Effector memory CD8-positive, alpha-beta T cell (primary cell): ENCODE measurements around the gene CDK15.
"Not testable (repeated sequence)": the region's sequence is repeated elsewhere in the genome, so short reads cannot be mapped to it uniquely, and the experiment has no call there.

Source experiments
- ATAC-seq: fragments of 150-1000 bp; cut with Tn5 transposase; replicated peaks from 2 replicates; pipeline ENCODE4 v1.10.0; 2021; ENCODE audit warnings: mild to moderate bottlenecking, moderate library complexity
- DNase-seq, 3 experiments: peaks; one replicate each; pipeline ENCODE4 v3.0.0; 2021
- H3K27ac Mint-ChIP-seq, 2 donors: one replicate each; pipeline ENCODE4 v1.8.0; 2022; ENCODE audit warnings: mild to moderate bottlenecking in 2 of 2, mixed read lengths in 2 of 2, moderate library complexity in 2 of 2
- H3K27me3 Mint-ChIP-seq, 2 donors: one replicate each; pipeline ENCODE4 v1.8.0; 2022; ENCODE audit warnings: mixed read lengths in 2 of 2
- H3K36me3 Mint-ChIP-seq: one replicate; pipeline ENCODE4 v1.8.0; 2022; ENCODE audit warnings: mild to moderate bottlenecking, moderate library complexity, mixed read lengths; ENCODE audit not compliant: insufficient read depth
- H3K4me1 Mint-ChIP-seq, 2 donors: one replicate each; pipeline ENCODE4 v1.8.0; 2022; ENCODE audit warnings: low read depth in 2 of 2, mixed read lengths in 2 of 2
- H3K4me3 Mint-ChIP-seq, 2 donors: one replicate each; pipeline ENCODE4 v1.8.0; 2022; ENCODE audit warnings: mild to moderate bottlenecking in 2 of 2, mixed read lengths in 2 of 2, moderate library complexity in 2 of 2
- H3K9me3 Mint-ChIP-seq, 2 donors: one replicate each; pipeline ENCODE4 v1.8.0; 2022; ENCODE audit warnings: mixed read lengths in 2 of 2

CDK15 gene

GRCh38 chr2:201796478-201796865 is 9.9 kb upstream of the CDK15 start:
- no peaks in the 10 kb centered on the region for H3K36me3 Mint-ChIP-seq
- no peak for DNase-seq
- H3K4me3 Mint-ChIP-seq: no peak overlapping the region
- no peak for ATAC-seq
- no peaks in the 10 kb centered on the region for H3K4me1 Mint-ChIP-seq
- H3K9me3 Mint-ChIP-seq: no peaks in the 10 kb centered on the region
- H3K27ac Mint-ChIP-seq: no peak overlapping the region
- H3K27me3 Mint-ChIP-seq: peaks cover 20 to 22% of the 10 kb centered on the region in 2 donors

- no peaks in the 10 kb centered on the region for H3K4me1 Mint-ChIP-seq
- no peak overlapping the region for H3K4me3 Mint-ChIP-seq
- ATAC-seq (no peak), DNase-seq (no peak)
- H3K9me3 Mint-ChIP-seq: no peaks in the 10 kb centered on the region
- no peak overlapping the region for H3K27ac Mint-ChIP-seq
- peaks cover 15 to 28% of the 10 kb centered on the region in 2 donors for H3K27me3 Mint-ChIP-seq
- no peaks in the 10 kb centered on the region for H3K36me3 Mint-ChIP-seq
Measured at GRCh38 chr2:201797175-201797840, 9.0 kb upstream of the CDK15 start.

- Mint-ChIP-seq H3K4me3 (no peak overlapping the region), H3K36me3 (no peaks in the 10 kb centered on the region), H3K9me3 (no peaks in the 10 kb centered on the region), H3K27me3 (peaks cover 5 to 26% of the 10 kb centered on the region in 2 donors), H3K27ac (no peak overlapping the region), H3K4me1 (no peaks in the 10 kb centered on the region)
- DNase-seq (no peak), ATAC-seq (no peak)
Measured at GRCh38 chr2:201798252-201798913, 8.0 kb upstream of the CDK15 start.

- H3K36me3 Mint-ChIP-seq, DNase-seq, H3K4me1 Mint-ChIP-seq, H3K9me3 Mint-ChIP-seq, H3K4me3 Mint-ChIP-seq, ATAC-seq, H3K27ac Mint-ChIP-seq: not testable (repeated sequence)
- peaks cover 10 to 26% of the 10 kb centered on the region in 2 donors for H3K27me3 Mint-ChIP-seq
Measured at GRCh38 chr2:201798914-201799285, 7.4 kb upstream of the CDK15 start.

- H3K9me3 Mint-ChIP-seq: no peaks in the 10 kb centered on the region
- DNase-seq: no peak
- no peak overlapping the region for H3K27ac Mint-ChIP-seq
- H3K36me3 Mint-ChIP-seq: no peaks in the 10 kb centered on the region
- no peak for ATAC-seq
- H3K4me1 Mint-ChIP-seq: no peaks in the 10 kb centered on the region
- H3K4me3 Mint-ChIP-seq: no peak overlapping the region
- H3K27me3 Mint-ChIP-seq: peaks cover 23 to 44% of the 10 kb centered on the region in 2 donors
Measured at GRCh38 chr2:201807452-201807999, 1.2 kb downstream of the CDK15 start.

GRCh38 chr2:201808027-201808426 is 1.7 kb downstream of the CDK15 start:
- Mint-ChIP-seq H3K9me3 (no peaks in the 10 kb centered on the region), H3K36me3 (no peaks in the 10 kb centered on the region), H3K4me3 (no peak overlapping the region), H3K27me3 (peaks cover 22 to 45% of the 10 kb centered on the region in 2 donors), H3K27ac (no peak overlapping the region), H3K4me1 (no peaks in the 10 kb centered on the region)
- ATAC-seq: no peak
- DNase-seq: no peak

GRCh38 chr2:201809633-201810032 is 3.3 kb downstream of the CDK15 start:
- ATAC-seq (no peak), DNase-seq (no peak)
- no peaks in the 10 kb centered on the region for H3K4me1 Mint-ChIP-seq
- no peak overlapping the region for H3K27ac Mint-ChIP-seq
- H3K27me3 Mint-ChIP-seq: peaks cover 34 to 52% of the 10 kb centered on the region in 2 donors
- no peak overlapping the region for H3K4me3 Mint-ChIP-seq
- no peaks in the 10 kb centered on the region for H3K36me3 Mint-ChIP-seq
- no peaks in the 10 kb centered on the region for H3K9me3 Mint-ChIP-seq

GRCh38 chr2:201810604-201811003 is 4.3 kb downstream of the CDK15 start:
- DNase-seq, ATAC-seq, H3K36me3 Mint-ChIP-seq, H3K4me1 Mint-ChIP-seq, H3K27ac Mint-ChIP-seq, H3K4me3 Mint-ChIP-seq, H3K9me3 Mint-ChIP-seq: not testable (repeated sequence)
- peaks cover 35 to 52% of the 10 kb centered on the region in 2 donors for H3K27me3 Mint-ChIP-seq

- Mint-ChIP-seq H3K36me3 (no peaks in the 10 kb centered on the region), H3K27me3 (peaks cover 38 to 47% of the 10 kb centered on the region in 2 donors), H3K9me3 (no peaks in the 10 kb centered on the region), H3K27ac (no peak overlapping the region), H3K4me1 (no peaks in the 10 kb centered on the region), H3K4me3 (no peak overlapping the region)
- DNase-seq (no peak), ATAC-seq (no peak)
Measured at GRCh38 chr2:201813996-201814760, 7.8 kb downstream of the CDK15 start.

GRCh38 chr2:201816657-201817575 is 10.6 kb downstream of the CDK15 start:
- no peaks in the 10 kb centered on the region for H3K36me3 Mint-ChIP-seq

GRCh38 chr2:201820383-201821007 is 14.2 kb downstream of the CDK15 start:
- Mint-ChIP-seq H3K36me3 (no peaks in the 10 kb centered on the region), H3K27me3 (peaks cover 26 to 45% of the 10 kb centered on the region in 2 donors), H3K4me3 (no peak overlapping the region), H3K9me3 (no peaks in the 10 kb centered on the region), H3K27ac (no peak overlapping the region), H3K4me1 (no peaks in the 10 kb centered on the region)
- no peak for ATAC-seq
- DNase-seq: no peak

More at GRCh38 chr2:201816657-201817575, 10.6 kb downstream of the CDK15 start:
- H3K4me3 Mint-ChIP-seq: no peak overlapping the region
- no peaks in the 10 kb centered on the region for H3K9me3 Mint-ChIP-seq
- DNase-seq: no peak
- no peak for ATAC-seq
- peaks cover 38 to 54% of the 10 kb centered on the region in 2 donors for H3K27me3 Mint-ChIP-seq
- H3K4me1 Mint-ChIP-seq: no peaks in the 10 kb centered on the region
- no peak overlapping the region for H3K27ac Mint-ChIP-seq

GRCh38 chr2:201821080-201821479 is 14.7 kb downstream of the CDK15 start:
- ATAC-seq (no peak), DNase-seq (no peak)
- H3K27ac Mint-ChIP-seq: no peak overlapping the region
- no peaks in the 10 kb centered on the region for H3K36me3 Mint-ChIP-seq
- no peaks in the 10 kb centered on the region for H3K4me1 Mint-ChIP-seq
- peaks cover 30 to 44% of the 10 kb centered on the region in 2 donors for H3K27me3 Mint-ChIP-seq
- no peak overlapping the region for H3K4me3 Mint-ChIP-seq
- no peaks in the 10 kb centered on the region for H3K9me3 Mint-ChIP-seq
